ENCODE measurements around the gene LRRC46.

GRCh38 chr17:47791025-47791424 lies 40.4 kb upstream of the LRRC46 start:
- TF ChIP-seq ATF7 (IDR thresholded peaks at IDR 0.05; ENCODE audit: low read depth), result no peak
- TF ChIP-seq YY1 (IDR thresholded peaks at IDR 0.05; ENCODE audit: low read depth, low read length), result no peak
- TF ChIP-seq POLR2A (IDR thresholded peaks at IDR 0.05; ENCODE audit: low read depth, low read length), result no peak
- TF ChIP-seq HCFC1 (IDR thresholded peaks at IDR 0.05; ENCODE audit: low read length), result no peak
- TF ChIP-seq POLR2AphosphoS5 (IDR thresholded peaks at IDR 0.05; ENCODE audit: low read length), result no peak
- TF ChIP-seq CBFB (IDR thresholded peaks at IDR 0.05; ENCODE audit: low read depth), result no peak
- TF ChIP-seq BMI1 (IDR thresholded peaks at IDR 0.05; ENCODE audit: borderline replicate concordance), result no peak
- no peak for TF ChIP-seq CREB1 (IDR thresholded peaks at IDR 0.05; ENCODE audit: low read depth)
